HG02943 (cell line): ENCODE data around the gene MDN1.
"Not testable (repeated sequence)": the region's sequence is repeated elsewhere in the genome, so short reads cannot be mapped to it uniquely, and the experiment has no call there.

Experiments used
- ATAC-seq: cut with Tn5 transposase; IDR thresholded peaks from one replicate; pipeline ENCODE4 v1.9.1; 2021; ENCODE audit warnings: mild to moderate bottlenecking, low read depth, moderate library complexity; ENCODE audit not compliant: unreplicated experiment

MDN1 gene

GRCh38 chr6:89819336-89820130 is at the start of gene MDN1:
Gene MDN1, minus strand, starts transcription at chr6:89819794. Its CDS starts 187 bp downstream, at chr6:89819607.
- ATAC-seq: peak; percentile 84

GRCh38 chr6:89866024-89866678 is 46.6 kb upstream of the MDN1 start:
- no peak for ATAC-seq

DNA sequence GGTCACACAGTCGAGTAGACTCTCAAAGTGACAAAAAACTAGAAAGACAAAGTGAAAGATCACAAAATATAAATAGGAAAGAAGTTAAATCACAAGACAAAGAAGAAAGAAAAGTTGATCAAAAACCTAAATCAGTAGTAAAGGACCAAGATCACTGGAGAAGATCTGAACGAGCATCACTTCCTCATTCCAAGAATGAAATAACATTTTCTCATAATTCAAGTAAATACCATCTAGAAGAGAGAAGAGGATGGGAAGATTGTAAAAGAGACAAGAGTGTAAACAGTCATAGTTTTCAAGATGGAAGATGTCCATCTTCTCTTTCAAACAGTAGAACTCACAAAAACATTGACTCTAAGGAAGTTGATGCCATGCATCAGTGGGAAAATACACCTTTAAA is 43.1 kb upstream of the MDN1 start:
- ATAC-seq: no peak

GRCh38 chr6:89862273-89862672 is 42.7 kb upstream of the MDN1 start:
- ATAC-seq: peak; percentile 55

DNA sequence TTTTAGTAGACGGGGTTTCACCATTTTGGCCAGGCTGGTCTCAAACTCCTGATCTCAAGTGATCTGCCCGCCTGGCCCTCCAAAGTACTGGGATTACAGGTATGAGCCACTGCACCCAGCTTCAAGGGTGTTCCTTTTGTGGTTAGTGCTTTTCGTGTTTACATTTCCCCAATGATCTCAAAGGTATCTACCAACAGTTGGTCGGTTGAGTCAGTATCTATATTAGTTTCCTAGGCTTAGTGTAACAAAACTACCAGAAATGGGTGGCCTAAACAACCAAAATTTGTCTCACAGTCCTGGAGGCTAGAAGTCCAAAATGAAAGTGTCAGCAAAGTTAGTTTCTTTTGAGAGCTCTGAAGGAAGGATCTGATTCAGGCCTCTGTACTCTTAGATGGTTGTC is 40.1 kb upstream of the MDN1 start:
- no peak for ATAC-seq

DNA sequence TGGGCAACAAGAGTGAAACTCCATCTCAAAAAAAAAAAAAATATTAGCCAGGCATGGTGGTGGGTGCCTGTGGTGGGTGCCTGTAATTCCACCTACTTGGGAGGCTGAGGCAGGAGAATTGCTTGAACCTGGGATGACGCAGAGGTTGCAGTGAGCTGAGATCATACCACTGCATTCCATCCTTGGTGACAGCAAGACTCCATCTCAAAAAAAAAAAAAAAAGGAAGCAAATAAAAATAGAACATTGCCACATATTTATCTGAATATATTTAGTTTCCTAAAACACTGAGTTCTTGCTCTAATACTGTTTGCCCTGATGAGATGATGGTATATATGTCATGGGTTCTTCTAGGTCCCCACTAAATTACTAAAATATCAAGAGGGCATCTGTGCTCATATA is 38.4 kb upstream of the MDN1 start:
- no peak for ATAC-seq

DNA sequence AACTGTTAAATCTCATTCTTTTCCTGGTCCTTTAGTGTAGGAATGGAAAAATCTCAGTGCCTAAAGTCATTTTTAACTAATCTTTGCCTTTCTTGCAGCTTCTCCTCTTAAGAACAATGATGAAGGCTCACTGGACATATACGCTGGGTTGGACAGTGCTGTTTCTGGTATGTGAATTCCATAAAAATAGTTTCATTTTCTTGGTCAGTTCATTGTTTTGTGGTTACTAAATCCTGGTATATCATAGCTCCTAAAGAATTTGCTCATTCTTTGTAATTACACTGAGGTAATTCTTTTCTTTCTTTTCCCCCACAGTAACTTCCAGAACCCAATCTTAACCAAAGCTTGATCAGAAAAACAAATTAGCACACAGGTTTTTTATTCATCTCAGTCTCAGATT is 33.5 kb upstream of the MDN1 start:
- no peak for ATAC-seq

GRCh38 chr6:89847513-89847912 is 27.9 kb upstream of the MDN1 start:
- not testable (repeated sequence) for ATAC-seq

GRCh38 chr6:89843070-89843469 is 23.5 kb upstream of the MDN1 start:
- no peak for ATAC-seq

DNA sequence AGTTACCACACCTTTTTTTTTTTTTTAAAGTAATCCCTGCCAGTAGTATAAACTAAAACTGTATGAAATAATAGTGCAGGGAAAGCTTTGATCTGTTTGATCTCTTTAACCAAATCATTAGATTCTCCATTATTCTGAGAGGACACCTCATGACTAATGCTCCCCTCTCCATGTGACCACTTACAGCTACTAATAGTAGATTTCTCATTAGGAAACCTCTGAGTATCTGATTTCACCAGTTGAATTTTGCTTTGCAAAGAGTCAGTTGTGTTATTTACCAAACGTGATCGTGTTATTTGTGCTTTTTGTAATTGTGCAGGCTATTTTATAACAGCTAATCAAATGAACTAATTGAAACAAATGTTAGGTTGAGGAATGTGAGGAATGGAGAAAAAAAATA is 22.6 kb upstream of the MDN1 start:
- no peak for ATAC-seq

GRCh38 chr6:89840538-89840937 is 20.9 kb upstream of the MDN1 start:
- ATAC-seq: no peak

DNA sequence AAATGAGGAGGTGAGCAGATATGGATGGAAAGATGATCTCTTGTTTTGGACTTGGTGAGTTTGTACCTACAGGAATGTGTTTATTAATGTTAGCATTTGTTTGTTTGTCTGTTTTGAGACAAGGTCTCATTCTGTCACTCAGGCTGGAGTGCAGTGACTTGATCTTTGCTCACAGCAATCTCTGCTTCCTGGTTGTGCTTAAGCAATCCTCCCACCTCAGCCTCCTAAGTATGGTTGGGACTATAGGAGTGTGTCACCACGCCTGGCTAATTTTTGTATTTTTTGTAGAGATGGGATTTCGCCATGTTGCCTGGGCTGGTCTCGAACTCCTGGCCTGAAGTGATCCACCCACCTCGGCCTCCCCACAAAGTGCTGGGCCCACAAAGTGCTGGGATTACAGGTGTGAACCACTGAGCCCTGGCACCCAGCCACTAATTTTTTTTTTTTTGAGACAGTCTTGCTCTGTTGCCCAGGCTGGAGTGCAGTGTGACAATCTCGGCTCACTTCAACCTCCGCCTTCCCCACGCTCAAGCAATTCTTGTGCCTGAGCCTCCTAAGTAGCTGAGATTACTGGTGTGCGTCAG is 17.1 kb upstream of the MDN1 start:
- no peak for ATAC-seq

DNA sequence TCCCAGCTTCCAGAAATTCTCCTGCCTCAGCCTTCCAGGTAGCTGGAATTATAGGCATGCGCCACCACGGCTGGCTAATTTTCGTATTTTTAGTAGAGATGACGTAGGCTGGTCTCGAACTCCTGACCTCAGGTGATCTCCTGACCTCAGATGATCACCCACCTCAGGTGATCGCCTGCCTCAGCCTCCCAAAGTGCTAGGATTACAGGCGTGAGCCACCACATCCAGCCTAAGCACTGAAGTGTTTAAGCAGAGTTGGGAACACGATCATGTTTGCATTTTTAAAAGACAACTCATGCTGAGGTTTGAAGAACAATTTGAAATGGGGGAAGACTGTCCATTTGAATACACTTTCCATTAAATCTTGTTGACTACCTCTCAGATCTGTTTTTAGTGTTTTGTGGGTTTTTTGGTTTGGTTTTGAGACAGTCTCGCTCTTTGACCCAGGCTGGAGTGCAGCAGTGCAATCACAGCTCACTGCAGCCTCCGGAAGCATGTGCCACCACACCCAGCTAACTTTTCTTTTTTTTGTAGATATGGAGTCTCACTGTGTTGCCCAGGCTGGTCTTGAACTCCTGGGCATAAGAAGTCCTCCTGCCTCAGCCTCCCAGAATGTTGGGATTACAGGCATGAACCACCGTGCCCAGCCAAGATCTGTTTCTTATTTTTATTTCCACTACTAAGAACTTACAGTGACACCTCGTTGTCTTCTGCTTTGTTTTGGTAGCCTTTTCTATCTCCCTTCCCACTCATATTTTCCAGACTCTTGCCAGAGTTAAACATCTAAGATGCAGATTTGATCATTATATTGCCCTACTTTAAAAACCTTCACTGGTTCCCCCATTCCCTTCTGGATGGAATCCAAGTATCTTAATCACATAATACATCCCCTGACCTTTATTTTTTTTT is 15.5 kb upstream of the MDN1 start:
- ATAC-seq: peak; percentile 96

DNA sequence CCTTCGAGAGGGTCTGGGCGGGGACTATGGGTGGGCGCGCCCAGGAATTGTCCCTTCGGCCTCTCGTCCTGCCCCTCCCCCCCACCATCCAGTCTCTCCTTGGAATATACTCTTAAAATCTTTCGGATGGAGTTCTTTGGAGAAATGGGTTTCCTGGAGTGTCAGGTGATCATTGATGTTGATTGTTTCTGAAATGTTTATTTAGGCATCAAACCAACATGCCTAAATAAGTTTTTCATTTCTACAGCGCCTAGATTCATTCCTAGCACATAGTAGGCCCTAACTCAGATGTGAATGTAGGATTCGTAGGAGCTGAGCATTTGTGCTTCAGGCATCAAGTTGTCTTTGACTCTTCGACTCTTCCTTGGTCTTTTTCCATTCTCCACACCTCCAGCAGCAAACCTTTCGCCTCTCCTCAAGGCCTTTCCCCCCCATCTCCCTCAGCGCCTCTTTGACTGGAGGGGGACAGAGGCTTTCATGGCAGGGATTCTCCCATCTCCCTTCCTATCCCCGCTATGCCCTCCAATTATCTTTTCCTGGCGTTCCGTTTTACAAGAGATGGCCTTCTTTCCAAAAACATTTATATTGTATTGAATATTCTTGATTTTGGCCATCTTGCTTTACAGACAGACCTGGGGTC is 10.7 kb upstream of the MDN1 start:
- no peak for ATAC-seq

- ATAC-seq: peak; percentile 98
Measured at GRCh38 chr6:89829472-89830169, 10.0 kb upstream of the MDN1 start, which contains the start of gene CASP8AP2. Gene CASP8AP2, plus strand, starts transcription at chr6:89829880.

GRCh38 chr6:89828988-89829471 is 9.4 kb upstream of the MDN1 start:
- peak; percentile 38 for ATAC-seq

- ATAC-seq: not testable (repeated sequence)
Measured at GRCh38 chr6:89828475-89828987, 8.9 kb upstream of the MDN1 start.

DNA sequence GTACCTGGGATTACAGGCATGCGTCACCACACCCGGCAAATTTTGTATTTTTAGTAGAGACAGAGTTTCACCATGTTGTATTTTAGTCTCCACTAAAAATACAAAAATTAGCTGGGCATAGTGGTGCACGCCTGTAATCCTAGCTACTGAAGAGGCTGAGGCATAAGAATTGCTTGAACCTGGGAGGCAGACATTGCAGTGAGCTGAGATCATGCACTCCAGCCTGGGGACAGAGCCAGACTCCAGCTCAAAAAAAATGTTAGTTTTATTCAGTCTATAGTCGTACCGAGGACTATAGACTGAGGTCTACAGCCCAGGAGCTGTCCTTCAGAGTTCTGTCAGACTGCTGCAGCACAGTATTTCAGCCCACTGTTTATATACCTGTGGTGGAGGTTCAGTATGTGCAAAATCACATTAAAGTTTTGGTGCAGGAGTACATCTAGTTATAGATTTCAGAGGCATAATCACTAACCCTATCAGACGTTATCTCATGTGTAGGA is 6.5 kb upstream of the MDN1 start:
- ATAC-seq: no peak

DNA sequence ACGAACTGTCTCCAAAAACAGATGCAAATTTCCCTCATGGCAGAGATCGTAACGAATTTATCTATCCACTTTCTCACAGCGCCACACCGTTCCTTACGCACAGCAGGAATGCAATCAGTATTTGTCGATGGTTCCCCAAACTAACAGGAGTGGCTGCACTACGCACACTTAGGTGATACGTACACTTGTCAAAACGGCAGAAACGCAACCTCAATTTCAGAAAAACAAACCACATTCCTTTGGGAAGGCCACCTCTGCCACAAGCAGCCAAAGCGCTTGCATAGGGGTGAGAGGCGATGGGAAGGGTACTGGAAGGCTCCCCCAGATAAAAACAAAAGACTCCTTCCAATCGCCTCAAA is 638 bp downstream of the MDN1 start:
- peak; percentile 26 for ATAC-seq
